ENCODE measurements around the gene GHRL. TPM values are rescaled to one million over a fixed set of nuclear protein-coding genes. Genes with fewer than 3 reads are reported as not detected.

The GHRL gene
- total RNA-seq, 1 experiment from 2014 or later = 2.0 TPM

DNA sequence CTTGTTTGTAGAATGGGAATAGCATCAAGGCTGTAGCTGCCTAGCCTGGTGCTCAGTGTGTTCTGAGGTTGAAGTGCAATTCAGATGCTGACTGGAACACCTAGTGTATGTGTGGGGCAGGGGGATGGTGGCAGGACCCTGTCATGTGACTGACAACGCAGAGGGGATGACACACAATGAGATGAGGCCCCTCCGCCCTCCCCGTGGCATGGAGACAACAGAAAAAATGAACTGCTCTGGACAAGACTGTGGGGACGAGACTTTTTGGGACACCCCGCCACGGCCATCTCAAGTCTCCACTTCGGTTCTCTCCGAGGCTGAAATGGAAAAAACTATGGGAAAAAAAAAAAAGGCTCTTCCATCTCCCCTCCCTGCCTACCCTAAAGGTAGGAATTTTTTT, 38.6 kb upstream of the GHRL start:
- BruUV-seq (replicated peaks) = no TSS peak
- Histone ChIP-seq H3K36me3 (ENCODE audit: insufficient read depth, low read length, poor library complexity, severe bottlenecking) (no peaks in the 10 kb centered on the region), H3K27me3 (replicated peaks; ENCODE audit: insufficient read depth, low read depth, low read length, poor library complexity) (peaks cover 60% of the 10 kb centered on the region), H3K27ac (ENCODE audit: low read depth, low read length, poor library complexity, severe bottlenecking) (no peak overlapping the region), H3K4me3 (ENCODE audit: low read depth, low read length, poor library complexity, severe bottlenecking) (no peak overlapping the region), H3K9me3 (ENCODE audit: low read depth, low read length, poor library complexity, severe bottlenecking) (no peaks in the 10 kb centered on the region), H3K4me1 (ENCODE audit: insufficient read depth, low read length, poor library complexity, severe bottlenecking) (no peaks in the 10 kb centered on the region)
- no peak for DNase-seq (ENCODE audit: low spot score)
- intact Hi-C loops (cut with micrococcal nuclease; ENCODE audit: unreplicated experiment) = no loop called here
- CTCF ChIA-PET = no interaction called here
- TF ChIP-seq EZH2 (IDR thresholded peaks at IDR 0.05; ENCODE audit: borderline replicate concordance, low read depth, low read length, poor library complexity, severe bottlenecking) (no peak), CTCF (conservative IDR thresholded peaks at IDR 0.05; ENCODE audit: low read depth, low read length) (no peak)
- POLR2A ChIA-PET (ENCODE audit: low non-redundant PET) = interaction anchor here (0.7 kb wide), 1 partner anchor 1508 kb away, joined by 6 read pairs; no protein-coding TSS in a partner anchor

GRCh38 chr3:10330319-10330718, 37.6 kb upstream of the GHRL start:
- Histone ChIP-seq H3K36me3 (ENCODE audit: insufficient read depth, low read length, poor library complexity, severe bottlenecking) (no peaks in the 10 kb centered on the region), H3K27me3 (replicated peaks; ENCODE audit: insufficient read depth, low read depth, low read length, poor library complexity) (peaks cover 69% of the 10 kb centered on the region), H3K4me3 (ENCODE audit: low read depth, low read length, poor library complexity, severe bottlenecking) (no peak overlapping the region), H3K27ac (ENCODE audit: low read depth, low read length, poor library complexity, severe bottlenecking) (no peak overlapping the region), H3K9me3 (ENCODE audit: low read depth, low read length, poor library complexity, severe bottlenecking) (no peaks in the 10 kb centered on the region), H3K4me1 (ENCODE audit: insufficient read depth, low read length, poor library complexity, severe bottlenecking) (no peaks in the 10 kb centered on the region)
- no peak for TF ChIP-seq EZH2 (IDR thresholded peaks at IDR 0.05; ENCODE audit: borderline replicate concordance, low read depth, low read length, poor library complexity, severe bottlenecking)
- no peak for TF ChIP-seq CTCF (conservative IDR thresholded peaks at IDR 0.05; ENCODE audit: low read depth, low read length)
- intact Hi-C loops (cut with micrococcal nuclease; ENCODE audit: unreplicated experiment) = no loop called here
- no peak for DNase-seq (ENCODE audit: low spot score)
- no TSS peak for BruUV-seq (replicated peaks)
- POLR2A ChIA-PET (ENCODE audit: low non-redundant PET) = no interaction called here
- CTCF ChIA-PET = no interaction called here

- Histone ChIP-seq H3K4me1 (ENCODE audit: insufficient read depth, low read length, poor library complexity, severe bottlenecking) (no peaks in the 10 kb centered on the region), H3K4me3 (ENCODE audit: low read depth, low read length, poor library complexity, severe bottlenecking) (no peak overlapping the region), H3K36me3 (ENCODE audit: insufficient read depth, low read length, poor library complexity, severe bottlenecking) (no peaks in the 10 kb centered on the region), H3K9me3 (ENCODE audit: low read depth, low read length, poor library complexity, severe bottlenecking) (no peaks in the 10 kb centered on the region), H3K27me3 (replicated peaks; ENCODE audit: insufficient read depth, low read depth, low read length, poor library complexity) (peaks cover 75% of the 10 kb centered on the region), H3K27ac (ENCODE audit: low read depth, low read length, poor library complexity, severe bottlenecking) (no peak overlapping the region)
- CTCF ChIA-PET = no interaction called here
- POLR2A ChIA-PET (ENCODE audit: low non-redundant PET) = no interaction called here
- DNase-seq (ENCODE audit: low spot score) = no peak
- no TSS peak for BruUV-seq (replicated peaks)
- intact Hi-C loops (cut with micrococcal nuclease; ENCODE audit: unreplicated experiment) = no loop called here
- TF ChIP-seq CTCF (conservative IDR thresholded peaks at IDR 0.05; ENCODE audit: low read depth, low read length) (no peak), EZH2 (IDR thresholded peaks at IDR 0.05; ENCODE audit: borderline replicate concordance, low read depth, low read length, poor library complexity, severe bottlenecking) (no peak)
Measured at GRCh38 chr3:10329495-10330015, 36.8 kb upstream of the GHRL start.

Measured in A673 (cell line).